Measurements from ENCODE around the gene HMGA1. TPM values are rescaled to one million over a fixed set of nuclear protein-coding genes. Genes with fewer than 3 reads are reported as not detected.

Gene HMGA1
- total RNA-seq, 1 donor from 2014 or later: 45.7 TPM

DNA sequence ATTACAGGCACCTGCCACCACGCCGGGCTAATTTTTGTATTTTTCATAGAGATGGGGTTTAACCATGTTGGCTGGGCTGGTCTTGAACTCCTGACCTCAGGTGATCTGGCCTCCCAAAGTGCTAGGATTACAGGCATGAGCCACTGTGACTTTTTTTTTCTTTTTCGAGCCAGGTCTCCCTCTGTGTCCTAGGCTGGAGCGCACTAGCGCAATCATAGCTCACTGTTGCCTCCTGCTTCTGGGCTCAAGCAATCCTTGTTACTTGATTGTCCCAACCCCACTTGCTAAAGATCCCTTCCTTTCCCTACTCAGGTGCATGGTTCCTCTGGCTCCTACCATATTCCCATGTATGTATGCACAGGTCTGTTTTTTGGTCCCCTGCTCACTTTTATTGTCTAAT lies 39.5 kb downstream of the HMGA1 start:
- no peak for DNase-seq
- ATAC-seq (ENCODE audit: poor library complexity): peak; percentile 21
- intact Hi-C loops (cut with DNase I): no loop called here

DNA sequence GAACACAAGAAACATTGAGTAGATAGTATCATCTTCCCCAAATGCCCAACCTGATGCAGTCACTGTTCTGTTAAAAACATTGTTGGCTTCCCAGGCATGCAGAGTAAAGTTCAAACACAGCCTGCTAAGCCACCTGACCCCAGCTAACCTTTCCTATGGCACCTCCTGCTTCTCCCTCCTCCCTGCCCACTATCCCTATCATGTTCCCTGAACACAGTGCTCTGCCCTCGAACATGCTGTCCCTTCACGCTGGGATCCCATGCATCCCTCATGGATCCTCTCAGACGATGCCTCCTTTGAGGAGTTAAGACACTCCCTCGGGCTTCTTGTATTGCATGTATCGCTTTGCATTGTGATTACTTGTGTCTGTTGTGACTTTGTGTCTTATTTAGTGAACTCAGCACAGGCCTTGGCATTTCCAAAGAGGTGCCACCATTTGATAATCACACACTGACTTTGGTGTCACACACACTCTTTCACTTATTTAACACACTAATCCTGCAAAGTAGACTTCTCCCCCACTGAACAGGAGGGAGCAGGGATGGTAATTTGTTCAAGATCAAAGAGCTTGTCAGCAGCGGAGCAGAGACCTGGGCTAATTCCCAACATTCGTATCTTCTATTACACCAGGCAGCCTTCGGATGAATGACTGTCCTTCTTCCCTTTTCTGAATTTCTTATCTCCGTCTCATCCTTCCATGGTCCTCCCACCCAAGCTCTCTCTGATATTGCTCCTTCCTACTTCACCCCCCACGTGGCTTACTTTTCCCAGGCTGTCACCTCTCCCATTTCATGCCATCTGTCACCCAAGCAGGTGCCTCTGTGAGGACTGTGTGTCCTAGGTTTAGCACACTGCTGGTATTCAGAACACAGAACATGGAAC lies 40.4 kb downstream of the HMGA1 start:
- intact Hi-C loops (cut with DNase I): no loop called here
- ATAC-seq (ENCODE audit: poor library complexity) (peak; percentile 85), DNase-seq (peak; percentile 44)

DNA sequence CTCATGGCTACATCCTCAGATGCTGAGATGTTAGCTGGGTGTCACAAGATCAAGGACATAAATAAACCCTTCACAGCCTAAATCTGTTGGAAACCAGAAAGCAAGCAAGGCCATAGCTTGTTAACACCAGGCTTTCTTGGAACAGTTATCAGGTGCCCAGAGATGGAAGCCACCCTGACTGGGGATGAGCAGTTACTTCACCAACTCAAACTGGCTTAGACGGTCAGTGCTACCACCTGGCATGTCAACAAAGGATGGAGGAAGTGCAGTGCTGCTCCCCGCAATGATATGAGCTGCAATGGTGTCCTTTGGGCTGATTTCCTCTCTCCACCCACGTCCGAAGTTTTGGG lies 41.1 kb downstream of the HMGA1 start:
- intact Hi-C loops (cut with DNase I): no loop called here
- DNase-seq (no peak), ATAC-seq (ENCODE audit: poor library complexity) (no peak)

DNA sequence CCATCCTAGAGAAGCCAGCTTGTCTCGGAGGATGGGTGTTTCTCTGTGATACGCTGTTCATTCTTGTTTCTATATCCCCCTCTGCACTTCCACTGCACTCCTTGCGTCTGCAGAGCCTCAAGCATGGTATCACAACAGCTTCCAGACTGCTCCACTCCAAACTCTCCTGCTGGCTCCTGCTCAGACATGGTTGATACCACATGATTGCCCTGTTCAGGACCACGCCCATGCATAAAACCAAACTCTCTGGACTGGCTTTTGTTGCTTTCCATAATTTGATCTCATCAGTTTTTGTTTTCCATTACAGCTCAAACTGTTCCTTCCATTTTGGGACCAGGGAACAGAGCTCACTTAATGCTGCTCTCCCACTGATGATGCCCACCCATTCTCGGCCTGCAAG lies 42.2 kb downstream of the HMGA1 start:
- DNase-seq: no peak
- intact Hi-C loops (cut with DNase I): no loop called here

DNA sequence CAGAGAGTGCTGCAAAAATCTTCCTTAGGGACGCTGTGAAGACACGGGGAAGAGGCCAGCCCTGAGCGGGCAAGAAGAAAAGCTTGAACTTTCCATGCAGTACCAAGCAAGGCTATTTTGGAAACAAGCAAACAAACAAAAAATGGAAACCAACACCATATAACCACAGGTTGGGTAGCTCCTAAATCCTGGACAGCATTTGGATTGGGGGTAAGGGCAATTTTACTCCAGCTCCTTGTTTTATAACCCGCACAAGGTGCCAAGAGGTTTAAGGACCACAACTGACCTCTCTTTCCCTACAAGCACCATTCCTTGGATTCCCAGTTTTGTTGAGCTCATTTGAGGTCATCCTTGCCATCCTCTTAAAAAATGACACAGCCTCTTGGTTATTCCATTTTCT lies 43.5 kb downstream of the HMGA1 start:
- intact Hi-C loops (cut with DNase I): no loop called here
- DNase-seq (no peak), ATAC-seq (ENCODE audit: poor library complexity) (no peak)

More for the DNA sequence above, 42.2 kb downstream of the HMGA1 start:
- ATAC-seq (ENCODE audit: poor library complexity): no peak

DNA sequence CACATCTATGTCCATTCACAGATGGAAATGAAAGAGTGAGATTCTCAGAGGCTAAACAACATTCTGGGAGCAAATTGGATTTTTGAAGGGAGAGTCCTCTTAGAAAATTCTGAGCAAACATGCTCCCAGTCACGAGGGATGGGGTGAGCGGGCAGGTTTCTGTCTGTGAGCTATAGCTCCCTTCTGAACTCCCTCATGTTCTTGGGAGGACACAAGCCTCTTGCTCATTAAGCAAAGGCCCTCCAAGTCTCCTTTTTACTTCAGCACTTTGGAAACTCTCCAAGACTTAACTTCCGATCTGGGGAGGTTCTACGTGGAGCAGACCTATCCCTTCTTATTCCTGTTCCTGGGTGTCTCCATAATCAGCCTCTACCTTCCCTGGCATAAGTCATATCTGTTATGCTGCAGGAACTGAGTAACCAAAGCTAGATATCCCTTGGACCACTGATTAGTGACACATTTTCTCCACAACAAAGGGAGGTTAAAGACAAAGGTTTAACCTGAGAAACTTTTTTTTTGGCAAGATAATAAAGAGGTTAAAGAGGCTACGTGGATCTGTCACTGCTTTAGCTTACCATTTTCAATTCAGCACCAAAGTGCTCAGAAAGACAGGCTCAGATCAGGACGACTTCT lies 45.1 kb downstream of the HMGA1 start:
- no peak for ATAC-seq (ENCODE audit: poor library complexity)
- intact Hi-C loops (cut with DNase I): no loop called here
- no peak for DNase-seq

DNA sequence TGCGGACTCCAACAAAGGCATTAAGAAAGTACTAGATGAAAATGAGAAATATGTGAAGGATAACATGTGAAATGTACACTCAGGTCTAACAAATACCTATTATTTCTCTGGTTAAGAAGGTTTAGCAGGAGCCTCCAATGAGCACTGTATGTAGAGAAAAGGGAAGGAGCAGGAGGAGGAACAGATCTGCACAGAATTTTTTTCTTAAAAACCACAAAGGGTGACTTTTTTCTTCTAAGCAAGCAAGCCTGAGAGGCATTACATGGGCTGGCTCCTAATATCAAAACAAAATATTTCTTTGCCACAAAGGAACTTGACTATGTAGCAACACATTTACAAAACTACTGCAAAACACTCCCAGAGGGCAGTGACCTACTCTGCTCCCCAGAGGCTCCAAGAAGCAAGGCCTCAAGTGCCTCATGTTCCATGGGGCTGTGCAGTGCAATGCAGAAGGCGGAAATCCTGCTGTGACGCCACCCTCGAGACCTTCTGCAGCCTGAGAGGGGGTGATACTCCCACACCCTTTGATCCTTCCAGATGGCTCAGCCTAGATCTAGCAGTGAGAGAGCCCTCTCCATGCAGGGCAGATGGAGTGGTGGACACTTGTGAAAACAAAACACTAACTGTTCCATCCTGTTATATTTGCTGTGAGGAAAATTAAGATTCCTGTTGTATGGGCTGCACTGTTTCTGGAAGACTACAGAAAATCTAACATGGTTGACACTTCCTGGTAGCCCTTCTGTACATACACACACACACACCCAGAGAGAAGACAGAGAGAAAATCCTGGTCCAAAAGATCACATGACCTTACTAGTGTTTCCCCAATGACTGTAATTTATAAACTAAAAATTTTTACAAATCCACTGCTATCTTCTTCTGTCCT lies 48.1 kb downstream of the HMGA1 start:
- intact Hi-C loops (cut with DNase I): no loop called here
- DNase-seq (peak; percentile 76), ATAC-seq (ENCODE audit: poor library complexity) (peak; percentile 80)

DNA sequence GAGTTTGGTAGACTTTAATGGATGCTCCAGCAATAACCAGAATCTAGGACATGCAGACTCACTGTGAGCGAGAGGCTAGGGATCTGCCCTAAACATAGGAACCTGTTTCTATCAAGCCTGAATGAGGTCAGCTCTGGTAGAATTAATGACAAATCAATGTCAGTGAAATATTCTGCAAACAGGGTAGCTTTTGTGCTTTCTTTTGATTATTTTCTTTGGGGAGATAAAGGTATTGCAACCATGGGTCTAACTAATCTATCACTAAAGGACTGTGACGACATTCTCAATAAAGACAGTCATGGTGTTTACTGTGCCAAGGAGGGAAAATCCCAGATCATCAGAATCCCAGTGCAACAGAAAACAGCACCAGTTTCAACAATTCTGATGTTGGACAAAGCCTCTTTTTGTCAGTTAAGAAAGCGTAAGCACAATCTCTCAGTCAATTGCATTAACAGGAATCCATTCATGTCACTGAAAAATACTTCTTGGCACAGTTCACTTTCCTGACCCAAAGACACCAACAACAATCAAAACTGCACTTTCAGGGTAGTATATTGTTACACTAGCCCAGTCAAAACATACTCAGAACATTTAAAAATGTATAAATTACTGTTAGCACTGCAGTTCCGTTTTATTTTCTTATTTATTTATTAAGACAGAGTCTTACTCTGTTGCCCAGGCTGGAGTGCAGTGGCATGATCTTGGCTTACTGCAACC lies 48.9 kb downstream of the HMGA1 start:
- intact Hi-C loops (cut with DNase I): no loop called here
- DNase-seq: no peak
- no peak for ATAC-seq (ENCODE audit: poor library complexity)

DNA sequence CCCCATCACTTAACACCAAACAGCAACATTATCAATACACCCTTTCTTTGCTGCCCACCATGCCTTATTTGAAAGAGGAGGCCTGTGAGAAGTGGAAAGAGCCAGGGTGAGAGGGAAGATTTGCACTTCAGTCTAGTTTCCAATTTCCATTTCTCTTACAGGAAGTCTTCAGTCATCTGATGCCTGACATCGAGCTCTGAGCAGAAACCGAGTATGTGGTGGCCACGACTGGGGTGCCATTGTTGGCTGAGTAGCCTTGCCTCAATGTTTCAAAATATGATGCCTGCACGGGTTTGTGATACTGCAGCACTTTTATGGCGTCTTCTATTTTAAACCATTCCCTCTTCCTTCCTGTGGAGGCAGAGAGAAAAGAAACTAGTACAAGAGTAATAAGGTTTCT lies 51.9 kb downstream of the HMGA1 start:
- DNase-seq (no peak), ATAC-seq (ENCODE audit: poor library complexity) (no peak)
- intact Hi-C loops (cut with DNase I): no loop called here

DNA sequence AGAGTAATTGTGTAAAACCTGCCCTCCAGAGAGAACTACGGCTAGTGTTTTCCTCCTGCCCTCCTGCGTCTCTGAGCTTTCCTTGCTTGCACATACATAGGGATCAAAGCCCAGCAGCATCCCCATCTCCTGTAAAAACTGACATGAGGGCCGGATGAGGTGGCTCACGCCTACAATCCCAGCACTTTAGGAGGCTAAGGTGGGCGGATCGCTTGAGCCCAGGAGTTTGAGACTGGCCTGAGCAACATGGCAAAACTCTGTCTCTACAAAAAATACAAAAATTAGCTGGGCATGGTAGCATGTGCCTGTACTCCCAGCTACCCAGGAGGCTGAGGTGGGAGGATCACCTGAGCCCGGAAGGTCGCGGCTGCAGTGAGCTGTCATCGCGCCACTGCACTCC lies 52.5 kb downstream of the HMGA1 start:
- intact Hi-C loops (cut with DNase I): no loop called here
- no peak for DNase-seq

DNA sequence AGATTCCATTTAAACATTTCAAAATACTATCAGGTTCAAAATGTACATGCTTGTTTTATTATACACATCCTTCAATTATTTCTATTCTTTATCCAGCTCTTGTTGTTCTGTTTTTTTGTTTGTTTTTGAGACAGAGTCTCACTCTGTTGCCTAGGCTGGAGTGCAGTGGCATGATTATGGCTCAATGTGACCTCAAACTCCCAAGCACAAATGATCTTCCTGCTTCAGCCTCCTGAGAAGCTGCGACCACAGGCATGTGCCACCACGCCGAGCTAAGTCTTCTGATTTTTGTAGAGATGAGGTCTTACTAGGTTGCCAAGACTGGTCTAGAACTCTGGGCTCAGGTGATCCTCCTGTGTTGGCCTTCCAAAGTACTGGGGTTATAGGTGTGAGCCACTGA lies 56.3 kb downstream of the HMGA1 start:
- intact Hi-C loops (cut with DNase I): no loop called here
- DNase-seq (no peak), ATAC-seq (ENCODE audit: poor library complexity) (no peak)

More for the DNA sequence above, 52.5 kb downstream of the HMGA1 start:
- ATAC-seq (ENCODE audit: poor library complexity): no peak

DNA sequence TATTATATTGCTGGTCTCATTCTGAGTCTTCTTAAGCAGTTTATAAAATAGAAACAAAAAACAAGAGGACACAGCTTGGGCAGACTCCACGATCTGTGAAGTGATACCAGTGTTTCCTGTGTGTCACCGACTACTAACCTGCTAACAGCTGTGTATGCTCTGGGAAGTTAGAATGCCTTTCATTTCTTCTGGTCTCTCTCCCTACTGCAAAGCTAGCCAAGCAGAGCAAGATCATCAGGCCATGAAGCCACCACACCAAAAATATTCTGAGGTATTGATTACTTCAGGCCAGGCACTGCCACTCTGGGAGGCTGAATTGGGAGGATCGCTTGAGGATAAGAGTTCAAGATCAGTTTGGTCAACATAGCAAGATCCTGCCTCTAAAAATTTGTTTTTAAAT lies 59.0 kb downstream of the HMGA1 start:
- intact Hi-C loops (cut with DNase I): no loop called here
- ATAC-seq (ENCODE audit: poor library complexity) (no peak), DNase-seq (no peak)

Small RNA genes lying within 50 kb of the gene (microRNA-seq; reads per million reads assigned to microRNA genes)
- gene MIR6835: not detected

Other genes starting within 250 kb of the HMGA1 start
- not detected for gene GRM4, start 90.8 kb upstream of the HMGA1 start, total RNA-seq
- gene SMIM29, start 12.1 kb downstream of the HMGA1 start, total RNA-seq: 19.1 TPM
- 49.6 TPM for gene NUDT3, start 155.8 kb downstream of the HMGA1 start, total RNA-seq
- gene RPS10, start 189.2 kb downstream of the HMGA1 start, total RNA-seq: 638 TPM
- 11.3 TPM for gene PACSIN1, start 229.2 kb downstream of the HMGA1 start, total RNA-seq